Activated CD8-positive, alpha-beta T cell treated with anti-CD3 and anti-CD28 coated beads for 36 hours (primary cell): ENCODE measurements around the gene CMKLR1. TPM values are rescaled to one million over a fixed set of nuclear protein-coding genes. Genes with fewer than 3 reads are reported as not detected.
A peak's percentile ranks its signal among the peaks of the same experiment; 100 is the strongest.

Experiments
- ATAC-seq: fragments of 200-7000 bp; cut with Tn5 transposase; one replicate; pipeline ENCODE4 v1.10.0; 2021; ENCODE audit warnings: mild to moderate bottlenecking, moderate library complexity
- CTCF ChIA-PET: fragments of 350-600 bp; sonication (Branson Sonifier 250); formaldehyde crosslinking; loops from one replicate; lab custom pipeline; 2021; ENCODE audit warnings: antibody characterized with exemption; lab: Charles Lee
- POLR2A ChIA-PET: fragments of 350-600 bp; sonication (Branson Sonifier 250); formaldehyde crosslinking; loops from one replicate; lab custom pipeline; 2021; ENCODE audit warnings: antibody characterized with exemption; lab: Charles Lee
- DNase-seq: peaks from one replicate; pipeline ENCODE4 v3.0.0-alpha.2; 2020
- H3K27ac Mint-ChIP-seq: one replicate; pipeline ENCODE4 v1.8.0; 2021; ENCODE audit warnings: mild to moderate bottlenecking, mixed read lengths
- H3K27me3 Mint-ChIP-seq: one replicate; pipeline ENCODE4 v1.8.0; 2021; ENCODE audit warnings: mixed read lengths
- H3K36me3 Mint-ChIP-seq: one replicate; pipeline ENCODE4 v1.8.0; 2021; ENCODE audit warnings: low read depth, mixed read lengths
- H3K4me1 Mint-ChIP-seq: one replicate; pipeline ENCODE4 v1.8.0; 2021; ENCODE audit warnings: low read depth, mixed read lengths
- H3K4me3 Mint-ChIP-seq: one replicate; pipeline ENCODE4 v1.8.0; 2021; ENCODE audit warnings: mild to moderate bottlenecking, moderate library complexity, mixed read lengths
- H3K9me3 Mint-ChIP-seq: one replicate; pipeline ENCODE4 v1.8.0; 2021; ENCODE audit warnings: mixed read lengths
- intact Hi-C: fragments of 100-400 bp; cut with micrococcal nuclease; formaldehyde crosslinking; loops from one replicate; pipeline ENCODE4 v1.10.0; 2022
- total RNA-seq, 2 experiments: library from RNA; stranded (reverse); gene quantifications; one replicate each; pipeline ENCODE4 v1.2.3, GENCODE V29; 2021
- TF ChIP-seq, protein P1 (sequence below): fragments of 200-600 bp; IDR thresholded peaks from one replicate; pipeline ENCODE4 v1.8.0; 2022; ENCODE audit warnings: antibody characterized with exemption, mild to moderate bottlenecking

Gene CMKLR1
- total RNA-seq, 2 experiments from 2014 or later: not detected

DNA sequence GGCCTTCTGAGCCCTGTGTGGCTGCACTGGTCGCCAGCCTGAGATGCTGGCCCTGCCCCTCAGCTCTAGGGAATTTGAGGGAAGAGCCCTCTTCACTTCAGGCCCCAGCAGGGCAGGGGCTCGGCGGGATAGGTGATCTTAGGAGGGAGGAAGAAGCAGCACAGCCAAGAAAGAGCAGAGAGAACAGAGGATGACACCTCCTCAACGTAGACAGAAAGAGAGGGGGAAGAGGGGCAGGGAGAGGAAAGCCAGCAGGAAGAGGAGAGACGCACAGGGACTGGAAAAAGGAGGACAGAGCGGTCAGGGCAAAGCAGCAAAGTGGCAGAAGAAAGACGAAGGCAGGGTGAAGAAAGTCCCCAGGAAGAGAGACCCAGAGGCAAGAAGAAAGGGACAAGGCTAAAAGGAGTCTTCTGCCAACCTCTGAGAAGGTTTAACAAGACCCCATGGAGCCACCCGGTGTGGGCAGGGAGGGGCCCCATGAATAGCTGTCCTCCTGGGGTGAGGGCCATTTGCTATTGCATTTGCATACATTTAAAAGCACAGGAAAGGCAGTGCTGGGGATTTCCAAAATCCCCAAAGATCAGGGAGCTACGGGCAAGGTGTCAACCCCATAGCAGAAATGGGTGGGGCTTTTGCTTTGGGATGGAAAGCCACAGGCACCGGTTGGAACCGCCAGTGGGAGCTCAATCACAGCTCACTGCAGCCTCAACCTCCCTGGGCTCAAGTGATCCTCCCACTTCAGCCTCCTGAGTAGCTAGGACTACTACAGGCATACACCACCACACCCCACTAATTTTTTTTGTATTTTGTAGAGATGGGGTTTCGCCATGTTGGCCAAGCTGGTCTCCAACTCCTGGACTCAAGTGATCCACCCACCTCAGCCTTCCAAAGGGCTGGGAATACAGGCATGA is 22.7 kb downstream of the CMKLR1 start:
- Mint-ChIP-seq H3K27me3 (no peaks in the 10 kb centered on the region), H3K9me3 (no peaks in the 10 kb centered on the region), H3K4me1 (peaks cover 33% of the 10 kb centered on the region), H3K27ac (no peak overlapping the region), H3K4me3 (no peak overlapping the region), H3K36me3 (no peaks in the 10 kb centered on the region)
- POLR2A ChIA-PET: no interaction called here
- TF ChIP-seq, protein P1, sequence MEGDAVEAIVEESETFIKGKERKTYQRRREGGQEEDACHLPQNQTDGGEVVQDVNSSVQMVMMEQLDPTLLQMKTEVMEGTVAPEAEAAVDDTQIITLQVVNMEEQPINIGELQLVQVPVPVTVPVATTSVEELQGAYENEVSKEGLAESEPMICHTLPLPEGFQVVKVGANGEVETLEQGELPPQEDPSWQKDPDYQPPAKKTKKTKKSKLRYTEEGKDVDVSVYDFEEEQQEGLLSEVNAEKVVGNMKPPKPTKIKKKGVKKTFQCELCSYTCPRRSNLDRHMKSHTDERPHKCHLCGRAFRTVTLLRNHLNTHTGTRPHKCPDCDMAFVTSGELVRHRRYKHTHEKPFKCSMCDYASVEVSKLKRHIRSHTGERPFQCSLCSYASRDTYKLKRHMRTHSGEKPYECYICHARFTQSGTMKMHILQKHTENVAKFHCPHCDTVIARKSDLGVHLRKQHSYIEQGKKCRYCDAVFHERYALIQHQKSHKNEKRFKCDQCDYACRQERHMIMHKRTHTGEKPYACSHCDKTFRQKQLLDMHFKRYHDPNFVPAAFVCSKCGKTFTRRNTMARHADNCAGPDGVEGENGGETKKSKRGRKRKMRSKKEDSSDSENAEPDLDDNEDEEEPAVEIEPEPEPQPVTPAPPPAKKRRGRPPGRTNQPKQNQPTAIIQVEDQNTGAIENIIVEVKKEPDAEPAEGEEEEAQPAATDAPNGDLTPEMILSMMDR: no peak
- intact Hi-C loops: no loop called here
- CTCF ChIA-PET: interaction anchor here (1.7 kb wide), 1 partner anchor 141 kb away, joined by 3 read pairs; no protein-coding TSS in a partner anchor
- ATAC-seq (no peak), DNase-seq (no peak)

DNA sequence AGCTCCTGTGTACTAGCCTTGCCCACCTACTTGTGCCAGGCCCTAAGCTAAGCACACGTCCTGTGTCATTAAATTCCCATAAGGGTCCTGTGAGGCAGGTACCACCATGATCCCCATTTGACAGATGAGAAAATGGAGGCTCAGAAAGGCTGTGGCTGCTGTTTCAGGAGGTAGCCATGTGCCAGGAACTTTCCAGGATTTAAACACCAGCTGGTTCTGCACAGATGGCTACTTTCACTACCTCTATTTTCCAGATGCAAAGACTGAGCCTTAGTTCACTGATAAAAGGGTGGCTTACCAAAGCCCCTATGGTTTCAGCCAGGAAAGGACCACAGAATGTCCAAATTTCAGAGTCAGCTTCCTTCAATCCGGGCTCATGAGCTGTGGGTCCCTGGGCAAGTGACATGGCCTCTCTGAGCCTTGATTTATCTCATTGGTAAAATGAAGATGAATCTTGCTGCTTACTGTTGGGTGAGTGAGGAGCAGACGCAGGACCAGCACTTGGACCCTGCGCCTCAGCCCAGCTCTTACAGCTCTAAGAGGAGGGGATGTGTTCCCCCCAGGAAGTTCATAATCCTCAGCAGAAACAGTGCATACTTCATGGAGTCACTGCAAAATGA is 23.5 kb downstream of the CMKLR1 start:
- intact Hi-C loops: no loop called here
- H3K9me3 Mint-ChIP-seq: no peaks in the 10 kb centered on the region
- H3K4me1 Mint-ChIP-seq: peaks cover 33% of the 10 kb centered on the region
- CTCF ChIA-PET: no interaction called here
- H3K36me3 Mint-ChIP-seq: no peaks in the 10 kb centered on the region
- H3K27me3 Mint-ChIP-seq: no peaks in the 10 kb centered on the region
- no peak overlapping the region for H3K27ac Mint-ChIP-seq
- DNase-seq: no peak
- H3K4me3 Mint-ChIP-seq: no peak overlapping the region
- no peak for ATAC-seq
- TF ChIP-seq, protein P1: no peak
- POLR2A ChIA-PET: no interaction called here

DNA sequence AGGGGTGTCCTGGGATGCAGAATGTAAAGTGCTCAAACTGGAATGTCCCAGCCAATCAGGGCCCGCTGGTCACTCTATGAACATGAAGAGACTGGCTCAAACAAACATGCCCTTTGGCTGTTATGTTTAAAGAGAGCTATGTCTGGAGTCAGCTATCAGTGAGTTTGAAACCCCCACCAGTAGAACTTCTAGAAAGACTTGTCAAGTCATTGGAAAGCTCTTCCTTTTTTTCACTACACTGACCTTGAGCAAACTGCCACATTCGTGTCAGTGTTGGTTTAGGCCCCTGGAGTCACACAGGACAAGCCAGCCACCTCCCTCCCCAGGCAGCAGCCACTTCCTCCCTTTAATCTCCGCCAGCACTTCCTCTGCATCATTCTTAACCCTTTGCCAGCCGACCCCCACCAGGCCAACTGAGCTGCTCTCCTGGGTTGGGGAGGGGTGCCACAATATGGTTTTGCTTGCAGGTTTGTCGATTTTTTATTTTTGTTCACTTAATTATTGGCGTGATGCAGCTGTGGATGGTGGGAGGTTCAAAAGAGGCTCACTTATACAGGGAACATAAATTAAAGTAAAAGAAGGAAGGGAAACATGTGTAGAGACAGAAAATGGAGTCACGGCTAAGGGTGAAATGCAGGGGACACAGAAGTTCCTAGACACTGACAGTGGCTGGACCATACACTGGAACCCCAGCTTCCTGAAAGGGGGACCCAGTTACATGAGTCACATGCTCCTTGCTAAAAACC is 25.3 kb downstream of the CMKLR1 start:
- H3K4me1 Mint-ChIP-seq: peaks cover 33% of the 10 kb centered on the region
- ATAC-seq (peak; percentile 83), DNase-seq (peak; percentile 56)
- intact Hi-C loops: no loop called here
- H3K4me3 Mint-ChIP-seq: peak overlapping the region; percentile 4
- H3K27ac Mint-ChIP-seq: peak overlapping the region; percentile 67
- CTCF ChIA-PET: interaction anchor here (1.3 to 1.7 kb wide), 3 partner anchors 119 to 198 kb away, joined by 3 to 5 read pairs (median 4); no protein-coding TSS in a partner anchor
- POLR2A ChIA-PET: interaction anchor here (1.0 to 1.4 kb wide), 4 partner anchors 8 to 22 kb away, joined by 3 to 4 read pairs (median 3); no protein-coding TSS in a partner anchor
- no peaks in the 10 kb centered on the region for H3K9me3 Mint-ChIP-seq
- TF ChIP-seq, protein P1: no peak
- no peaks in the 10 kb centered on the region for H3K36me3 Mint-ChIP-seq
- no peaks in the 10 kb centered on the region for H3K27me3 Mint-ChIP-seq

DNA sequence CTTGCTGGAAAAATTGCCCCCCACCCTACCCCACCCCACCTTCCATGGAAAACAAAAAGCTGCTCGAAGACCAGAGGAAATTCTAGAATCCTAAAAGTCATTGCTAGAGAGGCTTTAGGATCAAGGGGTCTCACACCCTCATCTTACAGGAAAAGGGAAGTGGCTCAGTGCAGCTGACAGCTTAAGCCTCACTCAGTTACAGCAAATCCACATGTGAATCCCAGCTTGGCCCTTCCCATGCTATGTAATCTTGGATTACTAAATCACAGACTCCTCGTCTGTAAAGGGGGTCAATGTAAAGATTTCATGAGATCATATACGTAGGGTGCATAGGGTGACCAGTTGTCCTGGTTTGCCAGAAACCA is 25.9 kb downstream of the CMKLR1 start:
- POLR2A ChIA-PET: interaction anchor here (1.3 kb wide), 1 partner anchor 11 kb away, joined by 3 read pairs; no protein-coding TSS in a partner anchor
- H3K4me3 Mint-ChIP-seq: no peak overlapping the region
- ATAC-seq (no peak), DNase-seq (no peak)
- H3K36me3 Mint-ChIP-seq: no peaks in the 10 kb centered on the region
- intact Hi-C loops: no loop called here
- peak overlapping the region; percentile 67 for H3K27ac Mint-ChIP-seq
- TF ChIP-seq, protein P1: no peak
- H3K4me1 Mint-ChIP-seq: peaks cover 33% of the 10 kb centered on the region
- no peaks in the 10 kb centered on the region for H3K27me3 Mint-ChIP-seq
- H3K9me3 Mint-ChIP-seq: no peaks in the 10 kb centered on the region
- CTCF ChIA-PET: interaction anchor here (1.2 to 1.7 kb wide), 4 partner anchors 10 to 199 kb away, joined by 3 to 5 read pairs (median 4); no protein-coding TSS in a partner anchor
